OCI-LY3 (cell line): ENCODE results near the gene ABCB8.

Experiments
- H2AFZ ChIP-seq: fragments of 200-600, 300-600 bp; shearing (Covaris generic); 2 replicates; pipeline ENCODE4 v1.6.0; 2014; ENCODE audit warnings: antibody characterized with exemption, low read depth, low read length
- H3K27ac ChIP-seq: fragments of 200-600, 300-600 bp; sonication (generic); 2 replicates; pipeline ENCODE4 v1.5.1; 2014; ENCODE audit warnings: mild to moderate bottlenecking, low read length, moderate library complexity, mixed read lengths
- H3K27me3 ChIP-seq: fragments of 200-600, 300-600 bp; sonication (generic); 2 replicates; pipeline ENCODE4 v1.6.1; 2014; ENCODE audit warnings: low read depth, low read length, mixed read lengths
- H3K36me3 ChIP-seq: fragments of 200-600, 300-600 bp; sonication (generic); replicated peaks from 2 replicates; pipeline ENCODE3; 2014; ENCODE audit warnings: low read depth, low read length, mixed read lengths
- H3K4me1 ChIP-seq: fragments of 300-600, 200-600 bp; sonication (generic); 2 replicates; pipeline ENCODE4 v1.6.1; 2014; ENCODE audit warnings: low read length, mixed read lengths
- H3K4me2 ChIP-seq: fragments of 200-600, 300-600 bp; sonication (generic); 2 replicates; pipeline ENCODE4 v1.6.1; 2014; ENCODE audit warnings: low read length, mixed read lengths
- H3K4me3 ChIP-seq: fragments of 300-600, 200-600 bp; sonication (generic); 2 replicates; pipeline ENCODE4 v1.5.1; 2014; ENCODE audit warnings: antibody characterized with exemption, mild to moderate bottlenecking, low read length, moderate library complexity
- H3K79me2 ChIP-seq: fragments of 300-600, 200-600 bp; shearing (Covaris generic); 2 replicates; pipeline ENCODE4 v1.6.1; 2014; ENCODE audit warnings: mild to moderate bottlenecking, low read length, mixed read lengths
- H3K9ac ChIP-seq: fragments of 300-600, 200-600 bp; shearing (Covaris generic); 2 replicates; pipeline ENCODE4 v1.6.0; 2014; ENCODE audit warnings: mild to moderate bottlenecking, low read length, moderate library complexity
- H3K9me3 ChIP-seq: fragments of 200-600, 300-600 bp; shearing (Covaris generic); 2 replicates; pipeline ENCODE4 v1.6.1; 2014; ENCODE audit warnings: low read length, mixed read lengths; ENCODE audit not compliant: insufficient read depth
- H4K20me1 ChIP-seq: fragments of 200-600, 300-600 bp; sonication (generic); 2 replicates; pipeline ENCODE4 v1.6.1; 2016; ENCODE audit warnings: low read length, mixed read lengths; ENCODE audit not compliant: insufficient read depth
- EZH2phosphoT487 ChIP-seq: fragments of 200-600 bp; shearing (Covaris generic); IDR thresholded peaks from 2 replicates; pipeline ENCODE4 v1.6.1; 2018; ENCODE audit warnings: antibody characterized with exemption, mixed run types, low read depth
- TF ChIP-seq, protein P1 (sequence below): fragments of 200-600, 300-600 bp; sonication (generic); IDR thresholded peaks from 2 replicates; pipeline ENCODE4 v1.5.1; 2014; ENCODE audit warnings: antibody characterized with exemption, low read length, low read depth

ABCB8 gene

DNA sequence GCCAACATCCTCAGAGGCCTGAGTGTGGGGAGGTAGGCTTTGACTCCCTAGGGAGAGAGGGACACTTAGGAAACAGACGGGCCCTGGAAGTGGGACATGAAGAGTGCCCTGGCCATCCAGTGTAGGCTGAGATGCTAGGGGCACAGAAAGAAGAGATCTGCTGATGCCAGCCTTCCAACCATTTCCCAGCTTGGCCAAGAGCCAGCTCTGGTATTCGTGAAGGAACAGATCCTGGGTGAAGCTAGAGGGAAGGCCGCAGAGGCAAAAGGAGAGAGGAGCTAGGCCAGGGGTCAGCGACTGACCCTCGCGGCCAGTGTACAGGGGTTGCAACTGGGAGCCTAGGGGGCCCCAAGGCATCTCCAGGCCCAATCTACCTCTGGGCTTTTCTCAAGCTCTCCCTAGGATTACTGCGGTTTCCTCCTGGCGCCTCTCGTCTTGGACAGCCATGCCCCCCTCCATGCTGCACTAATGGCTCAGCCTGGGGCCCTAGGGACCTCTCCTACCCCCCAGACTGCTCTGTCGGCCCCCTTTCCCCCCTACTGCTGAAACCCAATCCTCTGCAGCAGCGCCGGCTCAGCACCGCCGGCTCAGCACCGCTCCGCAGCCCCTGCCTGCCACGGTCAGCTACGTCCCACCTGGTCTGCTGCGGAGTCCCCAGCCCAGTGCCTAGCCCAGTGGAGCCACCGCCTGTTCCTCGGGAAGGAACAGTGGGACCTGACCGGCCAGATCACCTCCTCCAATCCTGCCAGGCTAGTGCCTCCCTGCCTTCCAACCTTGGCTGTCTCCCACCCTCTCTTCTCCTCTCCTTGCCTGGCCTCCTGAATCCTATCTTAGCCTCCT is 19.9 kb downstream of the ABCB8 start, which contains the start of gene ASIC3:
ASIC3 (plus strand) TSS at position 556 of the 840 bp plus-strand sequence. CDS start 355 bp downstream, outside the sequence.
- no peak within 1 kb of the TSS for H3K9ac ChIP-seq
- H3K9me3 ChIP-seq: no peaks in the 10 kb centered on the region
- no peaks in the 10 kb centered on the region for H3K27me3 ChIP-seq
- no peak within 1 kb of the TSS for H2AFZ ChIP-seq
- no peak within 1 kb of the TSS for H3K4me2 ChIP-seq
- no peak within 1 kb of the TSS for H3K27ac ChIP-seq
- H3K36me3 ChIP-seq: no peaks in the 10 kb centered on the region
- H4K20me1 ChIP-seq: no peaks in the 10 kb centered on the region
- H3K79me2 ChIP-seq: no peaks in the 10 kb centered on the region
- no peak within 1 kb of the TSS for H3K4me3 ChIP-seq
- TF ChIP-seq, protein P1, sequence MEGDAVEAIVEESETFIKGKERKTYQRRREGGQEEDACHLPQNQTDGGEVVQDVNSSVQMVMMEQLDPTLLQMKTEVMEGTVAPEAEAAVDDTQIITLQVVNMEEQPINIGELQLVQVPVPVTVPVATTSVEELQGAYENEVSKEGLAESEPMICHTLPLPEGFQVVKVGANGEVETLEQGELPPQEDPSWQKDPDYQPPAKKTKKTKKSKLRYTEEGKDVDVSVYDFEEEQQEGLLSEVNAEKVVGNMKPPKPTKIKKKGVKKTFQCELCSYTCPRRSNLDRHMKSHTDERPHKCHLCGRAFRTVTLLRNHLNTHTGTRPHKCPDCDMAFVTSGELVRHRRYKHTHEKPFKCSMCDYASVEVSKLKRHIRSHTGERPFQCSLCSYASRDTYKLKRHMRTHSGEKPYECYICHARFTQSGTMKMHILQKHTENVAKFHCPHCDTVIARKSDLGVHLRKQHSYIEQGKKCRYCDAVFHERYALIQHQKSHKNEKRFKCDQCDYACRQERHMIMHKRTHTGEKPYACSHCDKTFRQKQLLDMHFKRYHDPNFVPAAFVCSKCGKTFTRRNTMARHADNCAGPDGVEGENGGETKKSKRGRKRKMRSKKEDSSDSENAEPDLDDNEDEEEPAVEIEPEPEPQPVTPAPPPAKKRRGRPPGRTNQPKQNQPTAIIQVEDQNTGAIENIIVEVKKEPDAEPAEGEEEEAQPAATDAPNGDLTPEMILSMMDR: no peak
- TF ChIP-seq EZH2phosphoT487: no peak
- no peaks in the 10 kb centered on the region for H3K4me1 ChIP-seq

DNA sequence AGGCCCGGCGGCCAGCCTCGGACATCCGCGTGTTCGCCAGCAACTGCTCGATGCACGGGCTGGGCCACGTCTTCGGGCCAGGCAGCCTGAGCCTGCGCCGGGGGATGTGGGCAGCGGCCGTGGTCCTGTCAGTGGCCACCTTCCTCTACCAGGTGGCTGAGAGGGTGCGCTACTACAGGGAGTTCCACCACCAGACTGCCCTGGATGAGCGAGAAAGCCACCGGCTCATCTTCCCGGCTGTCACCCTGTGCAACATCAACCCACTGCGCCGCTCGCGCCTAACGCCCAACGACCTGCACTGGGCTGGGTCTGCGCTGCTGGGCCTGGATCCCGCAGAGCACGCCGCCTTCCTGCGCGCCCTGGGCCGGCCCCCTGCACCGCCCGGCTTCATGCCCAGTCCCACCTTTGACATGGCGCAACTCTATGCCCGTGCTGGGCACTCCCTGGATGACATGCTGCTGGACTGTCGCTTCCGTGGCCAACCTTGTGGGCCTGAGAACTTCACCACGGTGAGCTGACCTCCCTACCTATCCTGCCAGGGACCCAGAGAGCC is 20.7 kb downstream of the ABCB8 start:
- Histone ChIP-seq H3K79me2 (no peaks in the 10 kb centered on the region), H3K9me3 (no peaks in the 10 kb centered on the region), H4K20me1 (no peaks in the 10 kb centered on the region), H2AFZ (no peak overlapping the region), H3K4me3 (no peak overlapping the region), H3K36me3 (no peaks in the 10 kb centered on the region), H3K27me3 (no peaks in the 10 kb centered on the region), H3K4me2 (no peak overlapping the region), H3K4me1 (no peaks in the 10 kb centered on the region), H3K9ac (no peak overlapping the region), H3K27ac (no peak overlapping the region)
- TF ChIP-seq, protein P1: no peak
- no peak for TF ChIP-seq EZH2phosphoT487

DNA sequence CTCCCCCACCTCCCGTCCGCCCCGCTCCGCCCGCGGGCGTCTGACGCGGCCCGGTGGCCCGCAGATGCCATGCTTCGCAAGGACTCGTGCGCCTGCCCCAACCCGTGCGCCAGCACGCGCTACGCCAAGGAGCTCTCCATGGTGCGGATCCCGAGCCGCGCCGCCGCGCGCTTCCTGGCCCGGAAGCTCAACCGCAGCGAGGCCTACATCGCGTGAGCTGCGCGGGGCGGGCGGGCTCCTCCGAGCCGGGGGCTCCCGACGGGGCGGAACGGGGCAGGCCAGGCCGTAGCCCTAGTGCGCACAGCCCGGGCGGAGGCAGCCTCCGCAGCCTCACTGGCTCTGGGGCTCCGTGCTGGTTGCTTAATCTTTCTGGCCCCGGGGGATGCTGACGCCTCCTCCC is 22.9 kb downstream of the ABCB8 start:
- H3K9me3 ChIP-seq: no peaks in the 10 kb centered on the region
- H2AFZ ChIP-seq: no peak overlapping the region
- no peak overlapping the region for H3K4me2 ChIP-seq
- H3K4me3 ChIP-seq: no peak overlapping the region
- H3K27me3 ChIP-seq: no peaks in the 10 kb centered on the region
- no peak for TF ChIP-seq EZH2phosphoT487
- TF ChIP-seq, protein P1: no peak
- H3K36me3 ChIP-seq: no peaks in the 10 kb centered on the region
- no peak overlapping the region for H3K27ac ChIP-seq
- no peaks in the 10 kb centered on the region for H4K20me1 ChIP-seq
- no peaks in the 10 kb centered on the region for H3K4me1 ChIP-seq
- H3K9ac ChIP-seq: no peak overlapping the region
- H3K79me2 ChIP-seq: no peaks in the 10 kb centered on the region

DNA sequence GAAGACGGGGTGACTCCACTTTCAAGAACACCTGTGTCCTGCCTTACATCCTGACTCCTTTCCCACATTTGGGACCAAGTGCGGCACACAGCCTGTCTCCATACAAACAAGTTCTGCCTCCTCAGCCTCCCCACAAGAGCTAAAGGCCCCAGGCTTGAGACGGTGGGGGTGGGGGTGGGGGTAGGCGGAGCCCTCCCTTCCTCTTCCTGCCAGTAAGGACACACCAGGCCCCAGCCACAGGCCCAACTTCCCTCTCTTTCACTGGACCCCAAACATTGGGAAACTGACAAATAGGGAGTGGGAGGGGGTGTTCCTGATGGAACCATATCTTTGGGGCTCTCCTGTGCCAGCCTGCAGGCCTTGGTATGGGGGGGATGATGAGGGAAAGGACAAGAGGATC is 24.8 kb downstream of the ABCB8 start:
- H3K4me1 ChIP-seq: peaks cover 4% of the 10 kb centered on the region; the same call in 1 of the 2 replicates
- no peaks in the 10 kb centered on the region for H3K27me3 ChIP-seq
- H2AFZ ChIP-seq: no peak overlapping the region
- no peaks in the 10 kb centered on the region for H4K20me1 ChIP-seq
- no peaks in the 10 kb centered on the region for H3K9me3 ChIP-seq
- no peak overlapping the region for H3K27ac ChIP-seq
- H3K4me3 ChIP-seq: no peak overlapping the region
- H3K36me3 ChIP-seq: no peaks in the 10 kb centered on the region
- H3K79me2 ChIP-seq: no peaks in the 10 kb centered on the region
- H3K4me2 ChIP-seq: no peak overlapping the region
- no peak overlapping the region for H3K9ac ChIP-seq
- TF ChIP-seq, protein P1: no peak
- TF ChIP-seq EZH2phosphoT487: no peak
